ENCODE results near the gene TNNC2.
"Not testable (repeated sequence)": the region's sequence is repeated elsewhere in the genome, so short reads cannot be mapped to it uniquely, and the experiment has no call there.

TNNC2 gene

GRCh38 chr20:45798935-45799642 lies 28.0 kb downstream of the TNNC2 start:
- H3K23ac ChIP-seq (ENCODE audit: low read depth, low read length, poor library complexity) = no peak overlapping the region
- H3K27me3 ChIP-seq (ENCODE audit: control insufficient read depth in 3 of 3, insufficient read depth in 3 of 3, low read depth in 1 of 3, low read length in 3 of 3) = no peaks in the 10 kb centered on the region
- no peak overlapping the region for H3K9ac ChIP-seq (ENCODE audit: low read depth, low read length, poor library complexity)
- no peak overlapping the region for H3K18ac ChIP-seq (ENCODE audit: low read length)
- no peak overlapping the region for H4K8ac ChIP-seq (ENCODE audit: low read depth, low read length)
- H3K4me1 ChIP-seq (ENCODE audit: control insufficient read depth in 2 of 2, insufficient read depth in 1 of 2, low read depth in 1 of 2, low read length in 2 of 2) = no peaks in the 10 kb centered on the region
- no peaks in the 10 kb centered on the region for H3K79me1 ChIP-seq (ENCODE audit: low read depth, low read length)
- no peak overlapping the region for H3K4me3 ChIP-seq (ENCODE audit: low read length in 2 of 2)
- no peak overlapping the region for H3K27ac ChIP-seq (replicated peaks; ENCODE audit: low read length)
- no CpG with 5 or more reads among the region's 4 CpGs for WGBS, 2 donors (ENCODE audit: extremely low coverage in 2 of 2, insufficient read length in 2 of 2, insufficient replicate concordance in 1 of 2)
- H4K91ac ChIP-seq (ENCODE audit: low read depth, low read length, poor library complexity) = no peak overlapping the region
- H2BK15ac ChIP-seq (ENCODE audit: low read length) = no peak overlapping the region
- no peak overlapping the region for H2BK120ac ChIP-seq (ENCODE audit: low read depth, low read length)
- no peak overlapping the region for H2AK5ac ChIP-seq (ENCODE audit: low read depth, low read length)
- H3K9me3 ChIP-seq (replicated peaks in 1 of 2; ENCODE audit: control insufficient read depth in 2 of 2, insufficient read depth in 1 of 2, low read depth in 1 of 2, low read length in 2 of 2) = no peaks in the 10 kb centered on the region
- H2AFZ ChIP-seq (ENCODE audit: low read length) = no peak overlapping the region
- H2BK12ac ChIP-seq (ENCODE audit: low read length) = no peak overlapping the region
- no peak overlapping the region for H3K4me2 ChIP-seq (ENCODE audit: insufficient read depth, low read length, poor library complexity, severe bottlenecking)
- no peak overlapping the region for H3K4ac ChIP-seq (ENCODE audit: low read length)
- H3K36me3 ChIP-seq (replicated peaks in 1 of 2; ENCODE audit: control insufficient read depth in 2 of 2, insufficient read depth in 2 of 2, low read length in 2 of 2) = peaks cover 31 to 72% of the 10 kb centered on the region in 2 donors
- no peak overlapping the region for H3K14ac ChIP-seq (ENCODE audit: low read length)
- peak; percentile 31 for DNase-seq (ENCODE audit: low spot score)
- no peak overlapping the region for H2BK5ac ChIP-seq (ENCODE audit: low read length)

GRCh38 chr20:45797955-45798354 lies 29.2 kb downstream of the TNNC2 start:
- not testable (repeated sequence) for H2BK12ac ChIP-seq (ENCODE audit: low read length); H3K79me1 ChIP-seq (ENCODE audit: low read depth, low read length); H3K9me3 ChIP-seq (replicated peaks in 1 of 2; ENCODE audit: control insufficient read depth in 2 of 2, insufficient read depth in 1 of 2, low read depth in 1 of 2, low read length in 2 of 2); H3K4me3 ChIP-seq (ENCODE audit: low read length in 2 of 2); H3K9ac ChIP-seq (ENCODE audit: low read depth, low read length, poor library complexity); H2BK15ac ChIP-seq (ENCODE audit: low read length); H3K23ac ChIP-seq (ENCODE audit: low read depth, low read length, poor library complexity); H4K91ac ChIP-seq (ENCODE audit: low read depth, low read length, poor library complexity); H3K18ac ChIP-seq (ENCODE audit: low read length); H2AFZ ChIP-seq (ENCODE audit: low read length); H2BK5ac ChIP-seq (ENCODE audit: low read length); H3K4ac ChIP-seq (ENCODE audit: low read length); H4K8ac ChIP-seq (ENCODE audit: low read depth, low read length); H2AK5ac ChIP-seq (ENCODE audit: low read depth, low read length); H3K27ac ChIP-seq (replicated peaks; ENCODE audit: low read length); H2BK120ac ChIP-seq (ENCODE audit: low read depth, low read length); H3K4me2 ChIP-seq (ENCODE audit: insufficient read depth, low read length, poor library complexity, severe bottlenecking); H3K4me1 ChIP-seq (ENCODE audit: control insufficient read depth in 2 of 2, insufficient read depth in 1 of 2, low read depth in 1 of 2, low read length in 2 of 2); DNase-seq (ENCODE audit: low spot score); H3K14ac ChIP-seq (ENCODE audit: low read length); H3K27me3 ChIP-seq (ENCODE audit: control insufficient read depth in 3 of 3, insufficient read depth in 3 of 3, low read depth in 1 of 3, low read length in 3 of 3)
- no CpG with 5 or more reads among the region's 3 CpGs for WGBS, 2 donors (ENCODE audit: extremely low coverage in 2 of 2, insufficient read length in 2 of 2, insufficient replicate concordance in 1 of 2)
- peaks cover 29 to 66% of the 10 kb centered on the region in 2 donors for H3K36me3 ChIP-seq (replicated peaks in 1 of 2; ENCODE audit: control insufficient read depth in 2 of 2, insufficient read depth in 2 of 2, low read length in 2 of 2)

- not testable (repeated sequence) for H2BK120ac ChIP-seq (ENCODE audit: low read depth, low read length); DNase-seq (ENCODE audit: low spot score); H3K27me3 ChIP-seq (ENCODE audit: control insufficient read depth in 3 of 3, insufficient read depth in 3 of 3, low read depth in 1 of 3, low read length in 3 of 3); H3K9ac ChIP-seq (ENCODE audit: low read depth, low read length, poor library complexity); H2BK5ac ChIP-seq (ENCODE audit: low read length); H3K23ac ChIP-seq (ENCODE audit: low read depth, low read length, poor library complexity); H3K79me1 ChIP-seq (ENCODE audit: low read depth, low read length); H2BK12ac ChIP-seq (ENCODE audit: low read length); H2BK15ac ChIP-seq (ENCODE audit: low read length); H4K91ac ChIP-seq (ENCODE audit: low read depth, low read length, poor library complexity); H3K4me2 ChIP-seq (ENCODE audit: insufficient read depth, low read length, poor library complexity, severe bottlenecking); H3K14ac ChIP-seq (ENCODE audit: low read length); H3K9me3 ChIP-seq (replicated peaks in 1 of 2; ENCODE audit: control insufficient read depth in 2 of 2, insufficient read depth in 1 of 2, low read depth in 1 of 2, low read length in 2 of 2); H3K4me3 ChIP-seq (ENCODE audit: low read length in 2 of 2); H2AFZ ChIP-seq (ENCODE audit: low read length); H2AK5ac ChIP-seq (ENCODE audit: low read depth, low read length); H4K8ac ChIP-seq (ENCODE audit: low read depth, low read length); H3K4ac ChIP-seq (ENCODE audit: low read length); H3K18ac ChIP-seq (ENCODE audit: low read length); H3K27ac ChIP-seq (replicated peaks; ENCODE audit: low read length); H3K4me1 ChIP-seq (ENCODE audit: control insufficient read depth in 2 of 2, insufficient read depth in 1 of 2, low read depth in 1 of 2, low read length in 2 of 2)
- peaks cover 26 to 62% of the 10 kb centered on the region in 2 donors for H3K36me3 ChIP-seq (replicated peaks in 1 of 2; ENCODE audit: control insufficient read depth in 2 of 2, insufficient read depth in 2 of 2, low read length in 2 of 2)
- no CpG with 5 or more reads among the region's 1 CpG for WGBS, 2 donors (ENCODE audit: extremely low coverage in 2 of 2, insufficient read length in 2 of 2, insufficient replicate concordance in 1 of 2)
These were observed 29.6 kb downstream of the TNNC2 start for GRCh38 chr20:45797510-45797909.

GRCh38 chr20:45796337-45797065 lies 30.6 kb downstream of the TNNC2 start:
- no peak overlapping the region for H2BK15ac ChIP-seq (ENCODE audit: low read length)
- no peak overlapping the region for H4K8ac ChIP-seq (ENCODE audit: low read depth, low read length)
- H2BK120ac ChIP-seq (ENCODE audit: low read depth, low read length) = no peak overlapping the region
- H3K9me3 ChIP-seq (replicated peaks in 1 of 2; ENCODE audit: control insufficient read depth in 2 of 2, insufficient read depth in 1 of 2, low read depth in 1 of 2, low read length in 2 of 2) = no peaks in the 10 kb centered on the region
- H3K27me3 ChIP-seq (ENCODE audit: control insufficient read depth in 3 of 3, insufficient read depth in 3 of 3, low read depth in 1 of 3, low read length in 3 of 3) = no peaks in the 10 kb centered on the region
- H4K91ac ChIP-seq (ENCODE audit: low read depth, low read length, poor library complexity) = no peak overlapping the region
- no peak overlapping the region for H3K18ac ChIP-seq (ENCODE audit: low read length)
- no peak overlapping the region for H3K23ac ChIP-seq (ENCODE audit: low read depth, low read length, poor library complexity)
- no peak overlapping the region for H3K27ac ChIP-seq (replicated peaks; ENCODE audit: low read length)
- DNase-seq (ENCODE audit: low spot score) = no peak
- peaks cover 7 to 8% of the 10 kb centered on the region in 2 donors for H3K4me1 ChIP-seq (ENCODE audit: control insufficient read depth in 2 of 2, insufficient read depth in 1 of 2, low read depth in 1 of 2, low read length in 2 of 2)
- H3K79me1 ChIP-seq (ENCODE audit: low read depth, low read length) = peaks cover 6% of the 10 kb centered on the region
- peaks cover 20 to 52% of the 10 kb centered on the region in 2 donors for H3K36me3 ChIP-seq (replicated peaks in 1 of 2; ENCODE audit: control insufficient read depth in 2 of 2, insufficient read depth in 2 of 2, low read length in 2 of 2)
- no CpG with 5 or more reads among the region's 11 CpGs for WGBS, 2 donors (ENCODE audit: extremely low coverage in 2 of 2, insufficient read length in 2 of 2, insufficient replicate concordance in 1 of 2)
- H3K4me2 ChIP-seq (ENCODE audit: insufficient read depth, low read length, poor library complexity, severe bottlenecking) = no peak overlapping the region
- no peak overlapping the region for H2BK12ac ChIP-seq (ENCODE audit: low read length)
- H3K9ac ChIP-seq (ENCODE audit: low read depth, low read length, poor library complexity) = no peak overlapping the region
- no peak overlapping the region for H2BK5ac ChIP-seq (ENCODE audit: low read length)
- no peak overlapping the region for H3K4ac ChIP-seq (ENCODE audit: low read length)
- H2AFZ ChIP-seq (ENCODE audit: low read length) = no peak overlapping the region
- H3K4me3 ChIP-seq (ENCODE audit: low read length in 2 of 2) = no peak overlapping the region
- no peak overlapping the region for H3K14ac ChIP-seq (ENCODE audit: low read length)
- H2AK5ac ChIP-seq (ENCODE audit: low read depth, low read length) = no peak overlapping the region

Measured in neuronal stem cell (in vitro differentiated cells).